ENCODE measurements around the gene SIGLEC6. TPM values are rescaled to one million over a fixed set of nuclear protein-coding genes. Genes with fewer than 3 reads are reported as not detected.
A peak's percentile ranks its signal among the peaks of the same experiment; 100 is the strongest.

Gene SIGLEC6
- total RNA-seq: 1 to 10 TPM in 1 of 4 donors, not detected in 3; 7.1 TPM

- DNase-seq: peak; percentile 32
- no peaks in the 10 kb centered on the region for H3K9me3 ChIP-seq
- H3K27me3 ChIP-seq: peaks cover 0 to 37% (median 0%) of the 10 kb centered on the region in 4 donors
- WGBS, 2 donors: 20 to 69% methylated on average over 7 to 15 of the region's 25 CpGs
- H3K4me3 ChIP-seq: peak within 1 kb of the TSS in 1 of 4 donors; percentile 9
- intact Hi-C loops (cut with DNase I): no loop called here
- H3K36me3 ChIP-seq: no peaks in the 10 kb centered on the region
- H3K27ac ChIP-seq: no peak within 1 kb of the TSS
- H3K4me1 ChIP-seq: no peaks in the 10 kb centered on the region
- TF ChIP-seq CTCF (IDR thresholded peaks at IDR 0.05) (no peak), POLR2A (IDR thresholded peaks at IDR 0.05) (no peak)
Measured at GRCh38 chr19:51531349-51532315, at the start of gene SIGLEC6. Gene SIGLEC6, minus strand, starts transcription at chr19:51531670. Its CDS starts 22 bp downstream, at chr19:51531648.

- H3K36me3 ChIP-seq: peaks cover 6 to 62% (median 8%) of the 10 kb centered on the region in 3 donors
- H3K4me3 ChIP-seq: no peak overlapping the region
- H3K9me3 ChIP-seq: no peaks in the 10 kb centered on the region
- 88 to 93% methylated on average over 4 to 6 of the region's 6 CpGs for WGBS, 2 donors
- no peak overlapping the region for H3K27ac ChIP-seq
- no peak for DNase-seq
- H3K4me1 ChIP-seq: peaks cover 6 to 19% (median 12%) of the 10 kb centered on the region in 3 donors
- intact Hi-C loops (cut with DNase I): no loop called here
- H3K27me3 ChIP-seq: no peaks in the 10 kb centered on the region
- TF ChIP-seq CTCF (IDR thresholded peaks at IDR 0.05) (no peak), POLR2A (IDR thresholded peaks at IDR 0.05) (no peak)
Measured at GRCh38 chr19:51576850-51577249, 45.4 kb upstream of the SIGLEC6 start.

GRCh38 chr19:51573331-51573730, 41.9 kb upstream of the SIGLEC6 start:
- intact Hi-C loops (cut with DNase I): no loop called here
- Histone ChIP-seq H3K4me3 (no peak overlapping the region), H3K36me3 (peaks cover 0 to 39% (median 0%) of the 10 kb centered on the region in 3 donors), H3K27ac (no peak overlapping the region), H3K27me3 (no peaks in the 10 kb centered on the region), H3K4me1 (peaks cover 9 to 23% (median 14%) of the 10 kb centered on the region in 3 donors), H3K9me3 (no peaks in the 10 kb centered on the region)
- 86 to 92% methylated on average over 2 to 3 of the region's 3 CpGs for WGBS, 2 donors
- DNase-seq: no peak
- TF ChIP-seq POLR2A (IDR thresholded peaks at IDR 0.05) (no peak), CTCF (IDR thresholded peaks at IDR 0.05) (no peak)

GRCh38 chr19:51572908-51573307, 41.4 kb upstream of the SIGLEC6 start:
- H3K9me3 ChIP-seq: no peaks in the 10 kb centered on the region
- peaks cover 0 to 35% (median 0%) of the 10 kb centered on the region in 3 donors for H3K36me3 ChIP-seq
- H3K27me3 ChIP-seq: peaks cover 0 to 2% (median 0%) of the 10 kb centered on the region in 4 donors
- no peak for DNase-seq
- WGBS, 2 donors: 73 to 79% methylated on average over 3 to 4 of the region's 4 CpGs
- no peak for TF ChIP-seq POLR2A (IDR thresholded peaks at IDR 0.05)
- no peak for TF ChIP-seq CTCF (IDR thresholded peaks at IDR 0.05)
- H3K4me1 ChIP-seq: peaks cover 9 to 23% (median 14%) of the 10 kb centered on the region in 3 donors
- intact Hi-C loops (cut with DNase I): no loop called here
- no peak overlapping the region for H3K4me3 ChIP-seq
- no peak overlapping the region for H3K27ac ChIP-seq

GRCh38 chr19:51572410-51572809, 40.9 kb upstream of the SIGLEC6 start:
- peaks cover 9 to 23% (median 14%) of the 10 kb centered on the region in 3 donors for H3K4me1 ChIP-seq
- H3K36me3 ChIP-seq: peaks cover 0 to 33% (median 0%) of the 10 kb centered on the region in 3 donors
- intact Hi-C loops (cut with DNase I): no loop called here
- H3K27me3 ChIP-seq: peaks cover 0 to 6% (median 0%) of the 10 kb centered on the region in 4 donors
- DNase-seq: no peak
- 52 to 57% methylated on average over 3 of the region's 3 CpGs for WGBS, 2 donors
- H3K9me3 ChIP-seq: no peaks in the 10 kb centered on the region
- H3K4me3 ChIP-seq: peak overlapping the region in 2 of 4 donors; percentile 64 to 68
- TF ChIP-seq CTCF (IDR thresholded peaks at IDR 0.05): no peak
- no peak for TF ChIP-seq POLR2A (IDR thresholded peaks at IDR 0.05)
- no peak overlapping the region for H3K27ac ChIP-seq

Data from esophagus squamous epithelium (tissue), 5 donors.